ENCODE measurements around the gene LRRN4. TPM values are rescaled to one million over a fixed set of nuclear protein-coding genes. Genes with fewer than 3 reads are reported as not detected.

LRRN4 gene
- 0.62 TPM for polyA plus RNA-seq (2013, experiment 1 of 2)
- polyA plus RNA-seq (2013, experiment 2 of 2): 0.64 TPM

GRCh38 chr20:6053776-6054688 is at the start of gene LRRN4:
Gene LRRN4, minus strand, starts transcription at chr20:6054060. Its CDS starts 1,261 bp downstream, at chr20:6052799.
- Histone ChIP-seq H4K8ac (ENCODE audit: low read depth, low read length) (no peak within 1 kb of the TSS), H3K27me3 (ENCODE audit: insufficient read depth, low read length, poor library complexity) (peaks cover 13% of the 10 kb centered on the region), H2AK5ac (ENCODE audit: low read length) (no peak within 1 kb of the TSS), H2BK5ac (ENCODE audit: low read length) (no peak within 1 kb of the TSS), H3K4me2 (ENCODE audit: low read length) (peak within 1 kb of the TSS; percentile 77), H2BK120ac (ENCODE audit: low read depth, low read length) (no peak within 1 kb of the TSS), H2BK15ac (replicated peaks; ENCODE audit: low read depth) (no peak within 1 kb of the TSS), H3K79me1 (ENCODE audit: low read length) (no peaks in the 10 kb centered on the region), H3K56ac (ENCODE audit: low read length) (peak within 1 kb of the TSS; percentile 76), H3K4me3 (ENCODE audit: low read length) (no peak within 1 kb of the TSS), H3K79me2 (ENCODE audit: control insufficient read depth, insufficient read depth, low read length) (no peaks in the 10 kb centered on the region), H3K4ac (ENCODE audit: low read depth, low read length) (no peak within 1 kb of the TSS), H3K9ac (ENCODE audit: low read length) (peak within 1 kb of the TSS; percentile 76), H3K23ac (ENCODE audit: low read length) (no peak within 1 kb of the TSS), H3K36me3 (ENCODE audit: control insufficient read depth, insufficient read depth, low read length) (no peaks in the 10 kb centered on the region), H3K27ac (ENCODE audit: low read depth, low read length) (peak within 1 kb of the TSS; percentile 83), H4K5ac (ENCODE audit: low read length) (no peak within 1 kb of the TSS), H3K4me1 (ENCODE audit: control insufficient read depth, low read depth, low read length) (peaks cover 9% of the 10 kb centered on the region), H3K18ac (ENCODE audit: low read length) (peak within 1 kb of the TSS; percentile 10)
- WGBS (ENCODE audit: extremely low coverage, insufficient coverage, low lambda C conversion rate): no CpG with 5 or more reads among the region's 13 CpGs
- DNase-seq: peak; percentile 94

GRCh38 chr20:6103301-6103700 is 49.4 kb upstream of the LRRN4 start:
- H2AK5ac ChIP-seq (ENCODE audit: low read length): no peak overlapping the region
- no peak overlapping the region for H2BK5ac ChIP-seq (ENCODE audit: low read length)
- H3K18ac ChIP-seq (ENCODE audit: low read length): no peak overlapping the region
- no peaks in the 10 kb centered on the region for H3K36me3 ChIP-seq (ENCODE audit: control insufficient read depth, insufficient read depth, low read length)
- no CpG with 5 or more reads among the region's 1 CpG for WGBS (ENCODE audit: extremely low coverage, insufficient coverage, low lambda C conversion rate)
- DNase-seq: no peak
- H3K27ac ChIP-seq (ENCODE audit: low read depth, low read length): no peak overlapping the region
- H3K79me1 ChIP-seq (ENCODE audit: low read length): no peaks in the 10 kb centered on the region
- no peak overlapping the region for H2BK120ac ChIP-seq (ENCODE audit: low read depth, low read length)
- H3K23ac ChIP-seq (ENCODE audit: low read length): no peak overlapping the region
- H4K5ac ChIP-seq (ENCODE audit: low read length): no peak overlapping the region
- no peak overlapping the region for H2BK15ac ChIP-seq (replicated peaks; ENCODE audit: low read depth)
- no peak overlapping the region for H3K4me3 ChIP-seq (ENCODE audit: low read length)
- H3K27me3 ChIP-seq (ENCODE audit: insufficient read depth, low read length, poor library complexity): no peaks in the 10 kb centered on the region
- no peak overlapping the region for H3K9ac ChIP-seq (ENCODE audit: low read length)
- no peaks in the 10 kb centered on the region for H3K4me1 ChIP-seq (ENCODE audit: control insufficient read depth, low read depth, low read length)
- no peaks in the 10 kb centered on the region for H3K79me2 ChIP-seq (ENCODE audit: control insufficient read depth, insufficient read depth, low read length)
- no peak overlapping the region for H4K8ac ChIP-seq (ENCODE audit: low read depth, low read length)
- H3K56ac ChIP-seq (ENCODE audit: low read length): no peak overlapping the region
- no peak overlapping the region for H3K4me2 ChIP-seq (ENCODE audit: low read length)
- H3K4ac ChIP-seq (ENCODE audit: low read depth, low read length): no peak overlapping the region

- WGBS (ENCODE audit: extremely low coverage, insufficient coverage, low lambda C conversion rate): no CpG with 5 or more reads among the region's 2 CpGs
- H3K4me3 ChIP-seq (ENCODE audit: low read length): no peak overlapping the region
- no peak for DNase-seq
- H2BK5ac ChIP-seq (ENCODE audit: low read length): no peak overlapping the region
- H4K8ac ChIP-seq (ENCODE audit: low read depth, low read length): no peak overlapping the region
- H3K79me2 ChIP-seq (ENCODE audit: control insufficient read depth, insufficient read depth, low read length): no peaks in the 10 kb centered on the region
- no peak overlapping the region for H2BK15ac ChIP-seq (replicated peaks; ENCODE audit: low read depth)
- no peak overlapping the region for H3K4me2 ChIP-seq (ENCODE audit: low read length)
- H3K27me3 ChIP-seq (ENCODE audit: insufficient read depth, low read length, poor library complexity): no peaks in the 10 kb centered on the region
- no peak overlapping the region for H2AK5ac ChIP-seq (ENCODE audit: low read length)
- no peaks in the 10 kb centered on the region for H3K36me3 ChIP-seq (ENCODE audit: control insufficient read depth, insufficient read depth, low read length)
- no peak overlapping the region for H3K9ac ChIP-seq (ENCODE audit: low read length)
- no peaks in the 10 kb centered on the region for H3K4me1 ChIP-seq (ENCODE audit: control insufficient read depth, low read depth, low read length)
- H3K56ac ChIP-seq (ENCODE audit: low read length): no peak overlapping the region
- no peaks in the 10 kb centered on the region for H3K79me1 ChIP-seq (ENCODE audit: low read length)
- no peak overlapping the region for H2BK120ac ChIP-seq (ENCODE audit: low read depth, low read length)
- no peak overlapping the region for H3K18ac ChIP-seq (ENCODE audit: low read length)
- no peak overlapping the region for H4K5ac ChIP-seq (ENCODE audit: low read length)
- H3K23ac ChIP-seq (ENCODE audit: low read length): no peak overlapping the region
- no peak overlapping the region for H3K27ac ChIP-seq (ENCODE audit: low read depth, low read length)
- no peak overlapping the region for H3K4ac ChIP-seq (ENCODE audit: low read depth, low read length)
These were observed 47.5 kb upstream of the LRRN4 start for GRCh38 chr20:6101346-6101745.

- no peak overlapping the region for H4K5ac ChIP-seq (ENCODE audit: low read length)
- DNase-seq: no peak
- no peak overlapping the region for H2BK120ac ChIP-seq (ENCODE audit: low read depth, low read length)
- H3K36me3 ChIP-seq (ENCODE audit: control insufficient read depth, insufficient read depth, low read length): no peaks in the 10 kb centered on the region
- H3K23ac ChIP-seq (ENCODE audit: low read length): no peak overlapping the region
- no peak overlapping the region for H3K4ac ChIP-seq (ENCODE audit: low read depth, low read length)
- H2BK5ac ChIP-seq (ENCODE audit: low read length): no peak overlapping the region
- no peak overlapping the region for H3K4me2 ChIP-seq (ENCODE audit: low read length)
- H3K27me3 ChIP-seq (ENCODE audit: insufficient read depth, low read length, poor library complexity): no peaks in the 10 kb centered on the region
- WGBS (ENCODE audit: extremely low coverage, insufficient coverage, low lambda C conversion rate): no CpG with 5 or more reads among the region's 2 CpGs
- H3K79me2 ChIP-seq (ENCODE audit: control insufficient read depth, insufficient read depth, low read length): no peaks in the 10 kb centered on the region
- no peaks in the 10 kb centered on the region for H3K79me1 ChIP-seq (ENCODE audit: low read length)
- no peaks in the 10 kb centered on the region for H3K4me1 ChIP-seq (ENCODE audit: control insufficient read depth, low read depth, low read length)
- no peak overlapping the region for H3K4me3 ChIP-seq (ENCODE audit: low read length)
- H3K18ac ChIP-seq (ENCODE audit: low read length): no peak overlapping the region
- H3K56ac ChIP-seq (ENCODE audit: low read length): no peak overlapping the region
- no peak overlapping the region for H3K27ac ChIP-seq (ENCODE audit: low read depth, low read length)
- no peak overlapping the region for H2BK15ac ChIP-seq (replicated peaks; ENCODE audit: low read depth)
- no peak overlapping the region for H4K8ac ChIP-seq (ENCODE audit: low read depth, low read length)
- no peak overlapping the region for H3K9ac ChIP-seq (ENCODE audit: low read length)
- no peak overlapping the region for H2AK5ac ChIP-seq (ENCODE audit: low read length)
These were observed 46.4 kb upstream of the LRRN4 start for GRCh38 chr20:6100246-6100645.

- Histone ChIP-seq H2AK5ac (ENCODE audit: low read length) (no peak overlapping the region), H3K18ac (ENCODE audit: low read length) (no peak overlapping the region), H3K4me3 (ENCODE audit: low read length) (no peak overlapping the region), H3K36me3 (ENCODE audit: control insufficient read depth, insufficient read depth, low read length) (no peaks in the 10 kb centered on the region), H3K79me2 (ENCODE audit: control insufficient read depth, insufficient read depth, low read length) (no peaks in the 10 kb centered on the region), H3K27ac (ENCODE audit: low read depth, low read length) (no peak overlapping the region), H3K4ac (ENCODE audit: low read depth, low read length) (no peak overlapping the region), H3K4me2 (ENCODE audit: low read length) (no peak overlapping the region), H3K27me3 (ENCODE audit: insufficient read depth, low read length, poor library complexity) (no peaks in the 10 kb centered on the region), H3K79me1 (ENCODE audit: low read length) (no peaks in the 10 kb centered on the region), H3K4me1 (ENCODE audit: control insufficient read depth, low read depth, low read length) (no peaks in the 10 kb centered on the region), H2BK15ac (replicated peaks; ENCODE audit: low read depth) (no peak overlapping the region), H2BK5ac (ENCODE audit: low read length) (no peak overlapping the region), H3K56ac (ENCODE audit: low read length) (no peak overlapping the region), H3K23ac (ENCODE audit: low read length) (no peak overlapping the region), H3K9ac (ENCODE audit: low read length) (no peak overlapping the region), H4K5ac (ENCODE audit: low read length) (no peak overlapping the region), H4K8ac (ENCODE audit: low read depth, low read length) (no peak overlapping the region), H2BK120ac (ENCODE audit: low read depth, low read length) (no peak overlapping the region)
- DNase-seq: no peak
These were observed 46.0 kb upstream of the LRRN4 start for GRCh38 chr20:6099819-6100218.
